ENCODE results near the gene C3.

The C3 gene

DNA sequence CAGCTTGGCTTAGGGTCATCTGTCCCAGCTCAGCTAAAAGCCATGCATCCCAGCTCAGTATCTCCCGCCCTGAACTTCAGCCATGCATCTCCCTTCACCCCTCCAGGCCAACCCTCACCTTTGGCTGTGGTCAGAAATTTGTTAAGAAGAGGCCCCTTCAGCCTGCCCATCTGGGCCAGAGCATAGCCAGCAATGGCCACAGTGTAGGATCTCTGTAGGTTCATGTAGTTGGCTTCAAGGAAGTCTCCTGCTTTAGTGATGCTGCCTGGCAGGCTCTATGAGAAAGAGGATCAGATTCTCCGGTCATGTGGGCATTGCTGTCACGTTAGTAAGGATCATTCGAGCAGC is 33.8 kb downstream of the C3 start:
- H4K20me1 ChIP-seq (ENCODE audit: insufficient read depth, low read length, poor library complexity, severe bottlenecking) = no peaks in the 10 kb centered on the region
- no peak overlapping the region for H3K4me3 ChIP-seq (ENCODE audit: low read length, poor library complexity, severe bottlenecking)
- no peak overlapping the region for H3K4me2 ChIP-seq (ENCODE audit: low read depth, low read length, poor library complexity, severe bottlenecking)
- H3K79me2 ChIP-seq (ENCODE audit: insufficient read depth, low read length) = no peaks in the 10 kb centered on the region
- H3K27me3 ChIP-seq (ENCODE audit: insufficient read depth, low read length, poor library complexity, severe bottlenecking) = no peaks in the 10 kb centered on the region
- no peaks in the 10 kb centered on the region for H3K4me1 ChIP-seq (ENCODE audit: insufficient read depth, low read length, poor library complexity, severe bottlenecking)
- no peak overlapping the region for H2AFZ ChIP-seq (ENCODE audit: low read length)
- TF ChIP-seq, protein P1, sequence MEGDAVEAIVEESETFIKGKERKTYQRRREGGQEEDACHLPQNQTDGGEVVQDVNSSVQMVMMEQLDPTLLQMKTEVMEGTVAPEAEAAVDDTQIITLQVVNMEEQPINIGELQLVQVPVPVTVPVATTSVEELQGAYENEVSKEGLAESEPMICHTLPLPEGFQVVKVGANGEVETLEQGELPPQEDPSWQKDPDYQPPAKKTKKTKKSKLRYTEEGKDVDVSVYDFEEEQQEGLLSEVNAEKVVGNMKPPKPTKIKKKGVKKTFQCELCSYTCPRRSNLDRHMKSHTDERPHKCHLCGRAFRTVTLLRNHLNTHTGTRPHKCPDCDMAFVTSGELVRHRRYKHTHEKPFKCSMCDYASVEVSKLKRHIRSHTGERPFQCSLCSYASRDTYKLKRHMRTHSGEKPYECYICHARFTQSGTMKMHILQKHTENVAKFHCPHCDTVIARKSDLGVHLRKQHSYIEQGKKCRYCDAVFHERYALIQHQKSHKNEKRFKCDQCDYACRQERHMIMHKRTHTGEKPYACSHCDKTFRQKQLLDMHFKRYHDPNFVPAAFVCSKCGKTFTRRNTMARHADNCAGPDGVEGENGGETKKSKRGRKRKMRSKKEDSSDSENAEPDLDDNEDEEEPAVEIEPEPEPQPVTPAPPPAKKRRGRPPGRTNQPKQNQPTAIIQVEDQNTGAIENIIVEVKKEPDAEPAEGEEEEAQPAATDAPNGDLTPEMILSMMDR (conservative IDR thresholded peaks at IDR 0.05; ENCODE audit: low read length) = no peak
- TF ChIP-seq EZH2phosphoT487 (IDR thresholded peaks at IDR 0.05; ENCODE audit: borderline replicate concordance) = no peak
- no peak overlapping the region for H3K9ac ChIP-seq (ENCODE audit: low read depth, low read length, poor library complexity, severe bottlenecking)
- no peaks in the 10 kb centered on the region for H3F3A ChIP-seq (ENCODE audit: low read depth)
- no peaks in the 10 kb centered on the region for H3K9me3 ChIP-seq (ENCODE audit: insufficient read depth, low read depth, low read length)
- H3K9me2 ChIP-seq (replicated peaks; ENCODE audit: low read depth, low read length) = no peaks in the 10 kb centered on the region
- no peaks in the 10 kb centered on the region for H3K36me3 ChIP-seq (ENCODE audit: insufficient read depth, low read length)

DNA sequence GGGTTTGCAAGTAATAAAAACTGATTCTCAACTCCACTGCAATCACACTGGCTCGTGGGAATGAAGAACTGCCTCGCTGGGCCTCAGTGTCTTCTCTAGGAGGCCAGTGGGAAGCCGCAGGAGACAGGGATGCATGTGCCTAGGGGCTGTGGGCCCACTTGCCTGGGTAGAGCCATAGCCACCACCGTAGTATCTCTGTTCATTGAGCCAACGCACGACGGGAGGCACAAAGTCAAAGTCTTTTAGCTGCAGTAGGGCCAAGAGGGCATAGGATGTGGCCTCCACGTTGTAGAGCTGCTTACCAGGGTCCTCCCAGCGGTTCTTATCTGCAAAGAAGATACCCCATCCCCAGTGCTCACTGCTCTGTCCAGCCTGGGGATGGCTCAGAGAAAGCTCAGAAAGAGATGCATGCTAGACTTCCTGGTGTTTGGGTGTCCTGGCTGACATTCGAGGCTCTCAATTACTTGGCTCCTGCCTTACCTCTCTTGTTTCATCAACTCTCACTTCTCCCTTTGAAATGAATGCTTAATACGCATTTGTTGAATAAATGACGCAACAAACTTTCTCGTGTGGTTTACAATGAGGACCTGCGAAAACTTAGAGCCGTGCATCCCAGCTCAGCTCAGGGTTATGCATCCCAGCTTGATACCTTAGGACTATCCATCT is 34.4 kb downstream of the C3 start:
- Histone ChIP-seq H3K9me3 (ENCODE audit: insufficient read depth, low read depth, low read length) (no peaks in the 10 kb centered on the region), H2AFZ (ENCODE audit: low read length) (no peak overlapping the region)
- TF ChIP-seq EZH2phosphoT487 (IDR thresholded peaks at IDR 0.05; ENCODE audit: borderline replicate concordance) = no peak
- TF ChIP-seq, protein P1 (conservative IDR thresholded peaks at IDR 0.05; ENCODE audit: low read length) = no peak

DNA sequence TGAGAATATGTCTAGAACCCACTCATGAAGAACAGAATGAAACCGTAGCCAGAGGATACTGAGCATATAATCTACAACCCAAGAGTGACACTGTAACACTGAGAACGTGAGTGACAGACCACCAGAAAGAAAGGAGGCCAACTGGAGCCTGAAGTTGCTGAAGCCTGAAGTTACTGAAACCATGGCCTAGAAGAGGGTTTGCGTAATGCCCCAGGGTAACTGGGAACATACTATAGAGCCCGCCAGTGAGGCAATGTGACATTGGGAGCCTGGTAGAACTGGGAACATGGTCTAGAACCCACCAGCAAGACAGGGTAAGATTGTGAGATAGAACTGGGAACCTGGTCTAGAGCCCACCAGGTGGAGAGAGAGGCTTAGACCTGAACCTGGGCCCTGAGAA is 35.0 kb downstream of the C3 start:
- TF ChIP-seq EZH2phosphoT487 (IDR thresholded peaks at IDR 0.05; ENCODE audit: borderline replicate concordance) = no peak
- Histone ChIP-seq H3K4me1 (ENCODE audit: insufficient read depth, low read length, poor library complexity, severe bottlenecking) (no peaks in the 10 kb centered on the region), H3K4me3 (ENCODE audit: low read length, poor library complexity, severe bottlenecking) (no peak overlapping the region), H3K9me2 (replicated peaks; ENCODE audit: low read depth, low read length) (no peaks in the 10 kb centered on the region), H3K4me2 (ENCODE audit: low read depth, low read length, poor library complexity, severe bottlenecking) (no peak overlapping the region), H3K27me3 (ENCODE audit: insufficient read depth, low read length, poor library complexity, severe bottlenecking) (no peaks in the 10 kb centered on the region), H2AFZ (ENCODE audit: low read length) (no peak overlapping the region), H3F3A (ENCODE audit: low read depth) (no peaks in the 10 kb centered on the region), H3K9ac (ENCODE audit: low read depth, low read length, poor library complexity, severe bottlenecking) (no peak overlapping the region), H3K9me3 (ENCODE audit: insufficient read depth, low read depth, low read length) (no peaks in the 10 kb centered on the region), H3K79me2 (ENCODE audit: insufficient read depth, low read length) (no peaks in the 10 kb centered on the region), H3K36me3 (ENCODE audit: insufficient read depth, low read length) (no peaks in the 10 kb centered on the region), H4K20me1 (ENCODE audit: insufficient read depth, low read length, poor library complexity, severe bottlenecking) (no peaks in the 10 kb centered on the region)

More for the DNA sequence above, 34.4 kb downstream of the C3 start:
- Histone ChIP-seq H3K36me3 (ENCODE audit: insufficient read depth, low read length) (no peaks in the 10 kb centered on the region), H3K9me2 (replicated peaks; ENCODE audit: low read depth, low read length) (no peaks in the 10 kb centered on the region), H4K20me1 (ENCODE audit: insufficient read depth, low read length, poor library complexity, severe bottlenecking) (no peaks in the 10 kb centered on the region), H3F3A (ENCODE audit: low read depth) (no peaks in the 10 kb centered on the region), H3K27me3 (ENCODE audit: insufficient read depth, low read length, poor library complexity, severe bottlenecking) (no peaks in the 10 kb centered on the region), H3K4me1 (ENCODE audit: insufficient read depth, low read length, poor library complexity, severe bottlenecking) (no peaks in the 10 kb centered on the region), H3K4me3 (ENCODE audit: low read length, poor library complexity, severe bottlenecking) (no peak overlapping the region), H3K79me2 (ENCODE audit: insufficient read depth, low read length) (no peaks in the 10 kb centered on the region), H3K4me2 (ENCODE audit: low read depth, low read length, poor library complexity, severe bottlenecking) (no peak overlapping the region), H3K9ac (ENCODE audit: low read depth, low read length, poor library complexity, severe bottlenecking) (no peak overlapping the region)

DNA sequence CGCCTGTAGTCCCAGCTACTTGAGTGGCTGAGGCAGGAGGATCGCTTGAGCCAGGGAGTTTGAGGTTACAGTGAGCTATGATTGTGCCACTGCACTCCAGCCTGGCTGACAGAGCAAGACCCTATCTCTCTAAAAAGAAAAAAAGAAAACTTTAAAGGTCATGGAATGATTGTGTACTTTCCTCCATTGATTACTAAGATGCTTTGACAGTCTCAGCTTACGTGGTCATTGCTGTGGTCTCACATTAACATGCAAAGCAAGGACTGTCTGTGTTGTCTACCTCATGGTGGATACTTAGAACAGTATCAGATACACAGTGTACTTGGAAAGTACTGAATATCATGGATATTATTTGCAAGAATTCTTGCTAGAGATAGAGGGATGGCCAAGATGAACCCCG is 36.5 kb downstream of the C3 start:
- Histone ChIP-seq H3K9me2 (replicated peaks; ENCODE audit: low read depth, low read length) (no peaks in the 10 kb centered on the region), H3K27me3 (ENCODE audit: insufficient read depth, low read length, poor library complexity, severe bottlenecking) (no peaks in the 10 kb centered on the region), H3K9me3 (ENCODE audit: insufficient read depth, low read depth, low read length) (no peaks in the 10 kb centered on the region), H3K79me2 (ENCODE audit: insufficient read depth, low read length) (no peaks in the 10 kb centered on the region), H2AFZ (ENCODE audit: low read length) (no peak overlapping the region), H3K4me3 (ENCODE audit: low read length, poor library complexity, severe bottlenecking) (no peak overlapping the region), H3F3A (ENCODE audit: low read depth) (no peaks in the 10 kb centered on the region), H3K4me1 (ENCODE audit: insufficient read depth, low read length, poor library complexity, severe bottlenecking) (no peaks in the 10 kb centered on the region), H3K9ac (ENCODE audit: low read depth, low read length, poor library complexity, severe bottlenecking) (no peak overlapping the region), H3K36me3 (ENCODE audit: insufficient read depth, low read length) (no peaks in the 10 kb centered on the region), H3K4me2 (ENCODE audit: low read depth, low read length, poor library complexity, severe bottlenecking) (no peak overlapping the region), H4K20me1 (ENCODE audit: insufficient read depth, low read length, poor library complexity, severe bottlenecking) (no peaks in the 10 kb centered on the region)
- TF ChIP-seq, protein P1 (conservative IDR thresholded peaks at IDR 0.05; ENCODE audit: low read length) = no peak
- no peak for TF ChIP-seq EZH2phosphoT487 (IDR thresholded peaks at IDR 0.05; ENCODE audit: borderline replicate concordance)

Data from Loucy (cell line).